Astrocyte (in vitro differentiated cells and primary cell): ENCODE measurements around the gene TGFB1I1. TPM values are rescaled to one million over a fixed set of nuclear protein-coding genes. Genes with fewer than 3 reads are reported as not detected.

Experiments
- DNase-seq: peaks from one replicate; pipeline ENCODE4 v3.0.0-alpha.2; 2010; ENCODE audit warnings: low read depth
- FAIRE-seq: peaks from 2 replicates; lab custom pipeline; 2011; peaks lifted over from hg19 to GRCh38; lab: Jason Lieb, UNC
- H2AFZ ChIP-seq: 2 replicates; pipeline ENCODE4 v1.6.0; 2012; ENCODE audit warnings: low read depth, low read length, inconsistent platforms
- H3K27ac ChIP-seq: 2 replicates; pipeline ENCODE4 v1.5.1; 2011; ENCODE audit warnings: low read depth, low read length, inconsistent platforms
- H3K27me3 ChIP-seq: 2 replicates; pipeline ENCODE4 v1.6.0; 2011; ENCODE audit warnings: low read length, inconsistent platforms; ENCODE audit not compliant: insufficient read depth
- H3K36me3 ChIP-seq: 2 replicates; pipeline ENCODE4 v1.5.1; 2011; ENCODE audit warnings: low read length, inconsistent platforms; ENCODE audit not compliant: insufficient read depth
- H3K4me1 ChIP-seq: 2 replicates; pipeline ENCODE4 v1.5.1; 2011; ENCODE audit warnings: low read length, inconsistent platforms; ENCODE audit not compliant: insufficient read depth
- H3K4me2 ChIP-seq: 2 replicates; pipeline ENCODE4 v1.6.0; 2012; ENCODE audit warnings: low read length, inconsistent platforms
- H3K4me3 ChIP-seq: 2 replicates; pipeline ENCODE4 v1.5.1; 2011; ENCODE audit warnings: low read depth, mild to moderate bottlenecking, low read length, inconsistent platforms; ENCODE audit not compliant: insufficient read depth
- H3K79me2 ChIP-seq: 2 replicates; pipeline ENCODE4 v1.6.0; 2012; ENCODE audit warnings: mild to moderate bottlenecking, low read length, inconsistent platforms; ENCODE audit not compliant: insufficient read depth
- H3K9ac ChIP-seq: 2 replicates; pipeline ENCODE4 v1.6.0; 2012; ENCODE audit warnings: mild to moderate bottlenecking, low read length, inconsistent platforms
- H3K9me3 ChIP-seq: 2 replicates; pipeline ENCODE4 v1.5.1; 2012; ENCODE audit warnings: low read depth, mild to moderate bottlenecking, low read length, inconsistent platforms; ENCODE audit not compliant: insufficient read depth
- H4K20me1 ChIP-seq: 2 replicates; pipeline ENCODE4 v1.6.0; 2012; ENCODE audit warnings: low read length, inconsistent platforms; ENCODE audit not compliant: insufficient read depth
- H3K27ac Mint-ChIP-seq: one replicate; pipeline ENCODE4 v1.8.0; 2021; ENCODE audit warnings: mild to moderate bottlenecking, mixed read lengths; ENCODE audit not compliant: unreplicated experiment
- H3K27me3 Mint-ChIP-seq: one replicate; pipeline ENCODE4 v1.8.0; 2021; ENCODE audit warnings: low read depth, mixed read lengths; ENCODE audit not compliant: unreplicated experiment
- H3K36me3 Mint-ChIP-seq: one replicate; pipeline ENCODE4 v1.8.0; 2021; ENCODE audit warnings: low read depth, mixed read lengths; ENCODE audit not compliant: unreplicated experiment
- H3K4me1 Mint-ChIP-seq: one replicate; pipeline ENCODE4 v1.8.0; 2021; ENCODE audit warnings: low read depth, mixed read lengths; ENCODE audit not compliant: unreplicated experiment
- H3K4me3 Mint-ChIP-seq: one replicate; pipeline ENCODE4 v1.8.0; 2021; ENCODE audit warnings: mild to moderate bottlenecking, moderate library complexity, mixed read lengths; ENCODE audit not compliant: unreplicated experiment
- H3K9me3 Mint-ChIP-seq: one replicate; pipeline ENCODE4 v1.8.0; 2021; ENCODE audit warnings: mild to moderate bottlenecking, mixed read lengths; ENCODE audit not compliant: unreplicated experiment
- CTCF ChIP-seq: IDR thresholded peaks from 2 replicates; pipeline ENCODE4 v1.5.1; 2011; ENCODE audit warnings: low read depth, mild to moderate bottlenecking, inconsistent platforms, low read length, moderate library complexity; ENCODE audit not compliant: insufficient read depth
- EZH2 ChIP-seq: IDR thresholded peaks from 2 replicates; pipeline ENCODE4 v1.6.1; 2012; ENCODE audit warnings: mild to moderate bottlenecking, low read length, inconsistent platforms; ENCODE audit not compliant: insufficient read depth
- total RNA-seq: library from RNA; stranded (reverse); gene quantifications from 2 replicates; pipeline ENCODE4 v1.2.1, GENCODE V29; 2021

Gene TGFB1I1
- total RNA-seq, 1 donor from 2014 or later, result 124 TPM

DNA sequence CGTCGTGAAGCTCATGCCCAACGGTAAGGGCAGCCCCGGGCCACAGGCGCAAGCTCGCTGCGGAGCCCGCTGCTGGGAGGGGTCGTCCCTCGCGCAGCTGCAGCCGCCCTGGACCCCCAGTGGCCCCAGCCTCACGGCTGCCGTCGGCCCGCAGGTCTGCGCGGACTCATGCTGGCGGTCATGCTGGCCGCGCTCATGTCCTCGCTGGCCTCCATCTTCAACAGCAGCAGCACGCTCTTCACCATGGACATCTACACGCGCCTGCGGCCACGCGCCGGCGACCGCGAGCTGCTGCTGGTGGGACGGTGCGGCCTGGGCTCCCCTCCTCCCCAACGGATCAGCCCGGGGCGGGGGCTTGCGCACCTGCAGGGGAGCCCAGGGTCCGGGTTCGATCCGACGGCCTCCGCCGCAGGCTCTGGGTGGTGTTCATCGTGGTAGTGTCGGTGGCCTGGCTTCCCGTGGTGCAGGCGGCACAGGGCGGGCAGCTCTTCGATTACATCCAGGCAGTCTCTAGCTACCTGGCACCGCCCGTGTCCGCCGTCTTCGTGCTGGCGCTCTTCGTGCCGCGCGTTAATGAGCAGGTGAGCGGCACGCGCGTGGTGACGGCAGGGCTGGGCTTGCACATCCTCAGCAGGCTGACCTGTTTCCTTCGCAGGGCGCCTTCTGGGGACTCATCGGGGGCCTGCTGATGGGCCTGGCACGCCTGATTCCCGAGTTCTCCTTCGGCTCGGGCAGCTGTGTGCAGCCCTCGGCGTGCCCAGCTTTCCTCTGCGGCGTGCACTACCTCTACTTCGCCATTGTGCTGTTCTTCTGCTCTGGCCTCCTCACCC, 16.7 kb downstream of the TGFB1I1 start:
- Mint-ChIP-seq H3K4me3 (no peak overlapping the region), H3K27me3 (peaks cover 34% of the 10 kb centered on the region)
- H3K79me2 ChIP-seq, result no peaks in the 10 kb centered on the region

GRCh38 chr16:31489298-31489564, 17.3 kb downstream of the TGFB1I1 start:
- H3K4me3 Mint-ChIP-seq, result no peak overlapping the region

More for the DNA sequence above, 16.7 kb downstream of the TGFB1I1 start:
- H2AFZ ChIP-seq, result no peak overlapping the region
- TF ChIP-seq CTCF (no peak), EZH2 (no peak)
- DNase-seq, result no peak
- peaks cover 18% of the 10 kb centered on the region for H3K36me3 Mint-ChIP-seq
- FAIRE-seq, result no peak
- no peak overlapping the region for H3K27ac ChIP-seq
- no peaks in the 10 kb centered on the region for H4K20me1 ChIP-seq
- H3K4me1 ChIP-seq, result peaks cover 21% of the 10 kb centered on the region
- peak overlapping the region; percentile 44 for H3K4me3 ChIP-seq
- H3K9me3 Mint-ChIP-seq, result peaks cover 2% of the 10 kb centered on the region
- no peak overlapping the region for H3K9ac ChIP-seq
- H3K27me3 ChIP-seq, result peaks cover 18% of the 10 kb centered on the region
- H3K4me1 Mint-ChIP-seq, result no peaks in the 10 kb centered on the region
- H3K27ac Mint-ChIP-seq, result no peak overlapping the region
- peak overlapping the region; percentile 89 for H3K4me2 ChIP-seq
- H3K36me3 ChIP-seq, result no peaks in the 10 kb centered on the region
- H3K9me3 ChIP-seq, result no peaks in the 10 kb centered on the region

More at GRCh38 chr16:31489298-31489564, 17.3 kb downstream of the TGFB1I1 start:
- TF ChIP-seq CTCF (no peak), EZH2 (no peak)
- Histone ChIP-seq H4K20me1 (no peaks in the 10 kb centered on the region), H3K4me2 (no peak overlapping the region), H3K9ac (no peak overlapping the region), H3K36me3 (no peaks in the 10 kb centered on the region), H3K9me3 (no peaks in the 10 kb centered on the region), H3K4me1 (peaks cover 21% of the 10 kb centered on the region), H3K79me2 (no peaks in the 10 kb centered on the region), H2AFZ (no peak overlapping the region), H3K4me3 (no peak overlapping the region), H3K27me3 (peaks cover 18% of the 10 kb centered on the region), H3K27ac (no peak overlapping the region)
- Mint-ChIP-seq H3K27ac (no peak overlapping the region), H3K36me3 (peaks cover 18% of the 10 kb centered on the region), H3K27me3 (peaks cover 34% of the 10 kb centered on the region), H3K9me3 (peaks cover 2% of the 10 kb centered on the region), H3K4me1 (no peaks in the 10 kb centered on the region)
- FAIRE-seq, result no peak
- no peak for DNase-seq
